Smooth muscle cell (in vitro differentiated cells): Measurements from ENCODE around the gene ZDHHC4. TPM values are rescaled to one million over a fixed set of nuclear protein-coding genes. Genes with fewer than 3 reads are reported as not detected.

ENCODE experiments used
- polyA plus RNA-seq: library from polyadenylated mRNA; unstranded; fragments of >200 nt; fragmentation: Nextera tagmentation; extraction: Ambion mirVana; gene quantifications from 2 replicates; pipeline ENCODE4 v1.2.1, GENCODE V29; 2016
- total RNA-seq: library from RNA; depleted of rRNA; stranded (reverse); fragments of >200 nt; gene quantifications from 2 replicates; pipeline ENCODE4 v1.2.3, GENCODE V29; 2014

ZDHHC4 gene
- total and polyA plus RNA-seq, 2 experiments from 2014 or later = 55.8 to 86.8 TPM

Other genes starting within 250 kb of the ZDHHC4 start
- 24.2 and 24.4 TPM in 2 replicates for gene FAM220A, start 228.5 kb upstream of the ZDHHC4 start, total RNA-seq
- gene FAM220A, start 228.5 kb upstream of the ZDHHC4 start, polyA plus RNA-seq = 6.8 and 7.4 TPM in 2 replicates
- gene RAC1, start 202.9 kb upstream of the ZDHHC4 start, total RNA-seq = 128 and 169 TPM in 2 replicates
- gene RAC1, start 202.9 kb upstream of the ZDHHC4 start, polyA plus RNA-seq = 523 and 602 TPM in 2 replicates
- gene DAGLB, start 129.5 kb upstream of the ZDHHC4 start, total RNA-seq = 11.1 and 21.3 TPM in 2 replicates
- 14.1 and 17.1 TPM in 2 replicates for gene DAGLB, start 129.5 kb upstream of the ZDHHC4 start, polyA plus RNA-seq
- 407 and 420 TPM in 2 replicates for gene KDELR2, start 93.3 kb upstream of the ZDHHC4 start, total RNA-seq
- gene KDELR2, start 93.3 kb upstream of the ZDHHC4 start, polyA plus RNA-seq = 624 and 689 TPM in 2 replicates
- not detected in 2 replicates for gene GRID2IP, start 26.0 kb upstream of the ZDHHC4 start, total RNA-seq
- not detected in 2 replicates for gene GRID2IP, start 26.0 kb upstream of the ZDHHC4 start, polyA plus RNA-seq
- gene INTS15, start 12.6 kb downstream of the ZDHHC4 start, total RNA-seq = 13.4 and 14.7 TPM in 2 replicates
- gene INTS15, start 12.6 kb downstream of the ZDHHC4 start, polyA plus RNA-seq = 17.6 and 25.9 TPM in 2 replicates
- gene ZNF853, start 38.2 kb downstream of the ZDHHC4 start, total RNA-seq = 5.6 and 8.9 TPM in 2 replicates
- gene ZNF853, start 38.2 kb downstream of the ZDHHC4 start, polyA plus RNA-seq = 9.2 and 10.3 TPM in 2 replicates
- gene ZNF316, start 59.9 kb downstream of the ZDHHC4 start, total RNA-seq = 6.6 and 8.7 TPM in 2 replicates
- gene ZNF316, start 59.9 kb downstream of the ZDHHC4 start, polyA plus RNA-seq = 8.3 and 15.9 TPM in 2 replicates
- gene ZNF12, start 129.5 kb downstream of the ZDHHC4 start, total RNA-seq = 13.9 and 16.7 TPM in 2 replicates
- 8.7 and 13.0 TPM in 2 replicates for gene ZNF12, start 129.5 kb downstream of the ZDHHC4 start, polyA plus RNA-seq
- 1.3 TPM in 1 of 2 replicates, not detected in the other for gene RSPH10B2, start 176.6 kb downstream of the ZDHHC4 start, total RNA-seq
- gene RSPH10B2, start 176.6 kb downstream of the ZDHHC4 start, polyA plus RNA-seq = not detected in 2 replicates
- 32.0 TPM in 2 replicates for gene CCZ1B, start 248.8 kb downstream of the ZDHHC4 start, total RNA-seq
- gene CCZ1B, start 248.8 kb downstream of the ZDHHC4 start, polyA plus RNA-seq = 28.0 and 36.9 TPM in 2 replicates